GM21526 (cell line): Measurements from ENCODE around the gene TBC1D5.
"Not testable (repeated sequence)": the region's sequence is repeated elsewhere in the genome, so short reads cannot be mapped to it uniquely, and the experiment has no call there.

Experiments
- ATAC-seq: cut with Tn5 transposase; IDR thresholded peaks from one replicate; pipeline ENCODE4 v1.9.1; 2021; ENCODE audit warnings: moderate library complexity; ENCODE audit not compliant: unreplicated experiment, low FRiP score

The TBC1D5 gene

GRCh38 chr3:17555525-17555924 is 186.9 kb downstream of the TBC1D5 start:
- no peak for ATAC-seq

DNA sequence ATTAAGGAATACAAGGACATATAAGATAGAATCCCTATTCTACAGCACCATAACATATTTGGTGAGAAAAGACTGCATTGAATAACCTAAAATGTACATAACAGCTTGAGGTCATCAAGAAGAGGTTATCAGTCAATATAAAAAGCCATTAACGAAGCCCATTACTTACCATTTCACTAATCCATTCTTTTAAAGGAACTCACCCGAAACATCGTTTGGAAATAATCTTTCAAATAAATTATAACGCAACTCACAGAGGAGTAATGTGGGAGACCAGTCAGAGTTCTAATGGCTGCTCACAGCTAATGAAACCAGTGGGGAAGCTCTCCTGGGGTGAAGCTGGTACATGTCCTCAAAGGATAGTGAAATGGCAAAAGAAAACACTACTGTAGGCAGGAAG is 188.4 kb downstream of the TBC1D5 start:
- no peak for ATAC-seq

DNA sequence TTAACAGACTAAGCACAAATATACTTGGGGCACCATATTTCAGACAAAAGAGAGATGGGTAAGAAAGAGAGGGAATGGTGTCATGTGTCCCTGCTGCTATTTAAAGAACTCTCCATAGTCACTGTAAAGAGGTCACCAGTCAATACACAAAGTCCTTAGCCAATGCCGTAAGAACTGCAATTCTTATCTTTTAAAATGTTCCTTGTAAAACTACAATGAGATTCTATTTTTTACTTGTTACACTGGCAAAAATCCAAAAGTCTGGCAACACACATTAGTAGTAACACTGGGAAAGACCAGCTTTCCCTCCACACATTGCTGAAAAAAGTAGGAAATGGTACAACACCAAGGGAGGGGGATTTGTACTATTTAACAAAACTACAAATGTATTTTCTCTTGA is 189.4 kb downstream of the TBC1D5 start:
- no peak for ATAC-seq

DNA sequence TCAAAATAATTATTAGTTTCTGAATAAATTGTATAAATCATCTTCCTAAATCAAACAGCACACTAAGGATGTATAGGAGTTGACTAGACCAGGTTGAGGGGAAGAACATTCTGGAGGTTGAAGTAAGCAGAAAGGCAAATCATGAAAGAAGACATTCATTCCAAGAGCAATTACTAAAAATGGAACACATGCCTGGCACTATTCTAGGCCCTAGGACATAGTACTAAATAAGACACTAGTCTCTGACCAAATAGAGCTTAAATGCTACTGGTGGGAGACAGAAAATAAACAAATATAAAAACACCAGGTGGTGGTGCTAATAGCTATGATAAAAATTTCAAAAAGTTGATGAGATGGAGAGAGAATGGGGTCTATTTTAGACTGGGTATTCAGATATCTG is 190.1 kb downstream of the TBC1D5 start:
- ATAC-seq = no peak

GRCh38 chr3:17551895-17552294 is 190.5 kb downstream of the TBC1D5 start:
- ATAC-seq = no peak

GRCh38 chr3:17551333-17551732 is 191.1 kb downstream of the TBC1D5 start:
- no peak for ATAC-seq

GRCh38 chr3:17550624-17551023 is 191.8 kb downstream of the TBC1D5 start:
- ATAC-seq = no peak

DNA sequence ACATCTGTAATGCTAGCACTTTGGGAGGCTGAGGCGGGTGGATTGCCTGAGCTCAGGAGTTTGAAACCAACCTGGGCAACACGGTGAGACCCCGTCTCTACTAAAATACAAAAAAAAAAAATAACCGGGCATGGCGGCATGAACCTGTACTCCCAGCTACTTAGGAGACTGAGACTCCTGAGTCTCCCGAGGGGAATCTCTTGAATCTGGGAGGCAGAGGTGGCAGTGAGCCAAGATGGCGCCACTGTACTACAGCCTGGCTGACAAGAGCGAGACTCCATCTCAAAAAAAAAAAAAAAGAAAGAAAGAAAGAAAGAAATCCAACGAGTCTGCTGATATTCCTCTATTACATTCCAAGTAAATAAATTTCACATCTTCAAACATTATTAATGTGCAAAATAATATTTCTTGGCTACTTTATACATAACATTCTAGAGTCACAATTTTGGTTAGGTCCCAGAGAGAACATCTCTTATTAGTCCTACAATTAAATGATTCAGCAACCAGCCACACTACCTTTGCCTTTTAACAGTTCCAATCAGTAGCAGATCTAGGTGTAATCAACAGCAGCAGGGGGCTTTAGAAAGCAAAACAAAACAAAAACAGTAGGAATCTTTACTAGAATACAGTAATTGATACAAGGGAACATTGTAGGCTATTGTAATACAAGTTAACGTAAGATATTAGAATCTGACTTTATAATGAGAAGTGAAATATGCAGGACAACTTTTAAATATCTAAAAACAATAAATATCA is 195.8 kb downstream of the TBC1D5 start:
- no peak for ATAC-seq

DNA sequence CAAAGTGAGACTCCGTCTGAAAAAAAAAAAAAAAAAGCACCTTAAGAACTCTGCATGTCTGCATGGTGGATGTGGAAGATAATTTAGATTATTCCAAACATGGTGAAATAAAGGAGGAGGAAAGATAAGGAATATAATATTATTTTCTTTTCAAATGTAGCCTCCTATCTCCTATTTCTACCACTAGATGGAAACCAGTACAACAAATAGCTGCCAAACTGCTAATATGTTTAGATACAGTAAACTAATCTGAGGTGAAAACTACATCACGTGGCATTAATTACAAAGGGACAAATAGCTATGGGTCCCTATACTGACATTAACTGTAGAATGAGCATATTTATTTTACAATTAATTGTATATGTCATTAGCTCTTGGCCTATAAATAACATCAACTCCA is 197.8 kb downstream of the TBC1D5 start:
- no peak for ATAC-seq

GRCh38 chr3:17542591-17542990 is 199.8 kb downstream of the TBC1D5 start:
- ATAC-seq = no peak

GRCh38 chr3:17539436-17539835 is 203.0 kb downstream of the TBC1D5 start:
- ATAC-seq = no peak

DNA sequence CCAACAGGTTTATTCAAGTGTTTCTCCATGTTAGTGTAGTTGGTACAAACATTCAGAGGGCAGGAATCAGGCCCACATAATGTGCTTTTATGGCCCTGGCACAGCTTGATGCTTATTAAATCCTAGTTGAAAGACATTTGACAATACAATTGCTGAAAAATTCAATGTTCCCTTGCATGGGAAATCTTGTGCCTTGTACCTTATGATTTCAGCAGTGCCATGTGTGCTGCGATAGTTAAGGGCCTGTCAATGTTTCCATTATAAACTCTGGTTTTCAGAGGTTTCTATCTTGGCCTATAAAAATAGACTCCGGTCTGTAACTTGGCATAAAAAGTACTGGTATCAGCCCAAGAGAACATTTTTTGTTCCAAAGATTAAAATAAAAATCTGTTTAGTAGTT is 207.2 kb downstream of the TBC1D5 start:
- no peak for ATAC-seq

DNA sequence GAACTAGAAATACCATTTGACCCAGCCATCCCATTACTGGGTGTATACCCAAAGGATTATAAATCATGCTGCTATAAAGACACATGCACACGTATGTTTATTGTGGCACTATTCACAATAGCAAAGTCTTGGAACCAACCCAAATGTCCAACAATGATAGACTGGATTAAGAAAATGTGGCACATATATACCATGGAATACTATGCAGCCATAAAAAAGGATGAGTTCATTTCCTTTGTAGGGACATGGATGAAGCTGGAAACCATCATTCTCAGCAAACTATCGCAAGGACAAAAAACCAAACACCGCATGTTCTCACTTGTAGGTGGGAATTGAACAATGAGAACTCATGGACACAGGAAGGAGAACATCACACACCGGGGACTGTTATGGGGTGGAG is 210.0 kb downstream of the TBC1D5 start:
- not testable (repeated sequence) for ATAC-seq

DNA sequence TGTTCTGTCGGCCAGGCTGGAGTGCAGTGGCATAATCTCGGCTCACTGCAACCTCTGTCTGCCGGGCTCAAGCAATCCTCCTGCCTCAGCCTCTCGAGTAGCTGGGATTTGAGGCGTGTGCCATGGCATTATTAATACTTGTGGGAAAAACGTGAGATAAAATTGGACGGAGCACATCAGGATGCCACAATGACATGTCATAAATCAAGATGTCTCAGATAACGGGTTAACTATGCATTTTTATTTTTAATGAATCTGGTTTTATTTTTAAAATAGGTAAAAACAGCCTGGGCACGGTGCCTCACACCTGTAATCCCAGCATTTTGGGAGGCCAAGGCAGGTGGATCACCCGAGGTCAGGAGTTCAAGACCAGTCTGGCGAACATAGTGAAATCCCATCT is 212.8 kb downstream of the TBC1D5 start:
- ATAC-seq = no peak

DNA sequence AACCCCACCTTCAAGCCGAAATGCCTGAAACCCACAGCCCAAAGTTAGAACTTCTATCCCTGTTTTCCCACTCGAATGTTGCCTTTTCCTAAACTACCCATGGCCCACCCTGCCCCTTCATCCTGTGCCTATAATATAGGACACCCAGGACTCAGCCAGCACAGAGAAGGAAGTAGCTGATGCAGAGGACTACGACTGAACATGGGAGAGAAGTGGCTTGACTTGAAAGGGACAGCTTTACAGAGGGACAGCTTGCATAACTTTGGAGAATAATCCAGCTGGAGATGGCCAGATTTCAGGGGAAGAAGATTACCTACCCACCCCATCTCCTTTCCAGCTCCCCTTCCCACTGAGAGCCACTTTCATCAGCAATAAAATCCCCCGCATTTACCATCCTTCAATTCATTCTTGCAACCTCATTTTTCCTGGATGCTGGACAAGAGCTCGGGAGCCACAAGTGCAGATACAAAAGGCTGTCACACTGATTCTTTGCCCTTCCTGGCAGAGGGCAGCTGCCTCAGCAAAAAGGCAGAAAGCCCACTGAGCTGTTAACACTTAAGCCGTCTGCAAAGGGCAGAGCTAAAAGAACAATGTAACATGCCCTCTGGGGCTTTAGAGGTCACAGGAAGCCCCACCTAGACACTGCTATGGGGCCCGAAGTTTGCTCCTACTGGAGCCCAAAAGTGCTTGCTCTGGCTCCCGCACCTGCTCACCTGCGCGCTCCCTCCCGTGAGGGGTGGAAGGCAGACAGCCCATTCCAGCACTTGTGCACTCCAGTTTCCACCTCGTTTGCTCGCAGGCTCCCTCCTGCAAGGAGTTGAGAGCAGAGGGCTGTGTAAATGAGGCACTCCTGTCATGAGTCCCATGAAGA is 224.0 kb downstream of the TBC1D5 start:
- ATAC-seq = no peak

DNA sequence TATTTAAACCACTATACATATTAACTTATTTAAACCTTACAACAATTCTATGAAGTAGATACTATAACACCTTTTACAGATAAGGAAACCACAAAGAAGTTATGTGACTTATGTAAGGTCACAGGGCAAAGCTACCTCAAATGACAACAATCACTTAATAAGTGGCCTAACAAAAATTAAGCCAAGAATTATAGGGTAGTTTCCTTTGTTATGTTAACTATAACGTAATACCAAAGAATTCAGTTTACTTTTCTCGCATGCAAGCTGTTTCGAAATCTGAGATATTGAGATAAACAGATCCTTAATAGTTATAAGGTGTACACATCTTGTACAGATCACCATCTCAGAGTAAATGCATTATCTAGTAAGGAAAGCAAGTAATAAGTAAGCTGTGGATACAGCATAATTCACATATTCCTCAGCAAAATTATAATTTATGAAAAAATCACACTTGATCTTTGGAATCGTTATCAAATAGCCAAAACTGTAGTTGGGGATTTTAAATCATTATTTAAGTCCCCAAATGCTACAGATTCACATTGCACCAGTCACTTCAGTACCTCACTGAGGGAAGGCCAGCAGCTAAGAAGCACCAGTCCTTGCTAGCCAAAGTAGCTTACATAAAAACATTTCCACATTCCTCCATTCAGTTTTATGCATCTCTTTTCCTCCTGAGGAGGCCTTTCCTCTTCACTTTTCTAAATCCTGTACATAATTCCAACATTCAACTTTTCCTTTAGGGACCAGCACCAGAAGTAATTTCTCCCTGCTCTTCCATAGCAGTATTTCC is 226.8 kb downstream of the TBC1D5 start:
- ATAC-seq = no peak

DNA sequence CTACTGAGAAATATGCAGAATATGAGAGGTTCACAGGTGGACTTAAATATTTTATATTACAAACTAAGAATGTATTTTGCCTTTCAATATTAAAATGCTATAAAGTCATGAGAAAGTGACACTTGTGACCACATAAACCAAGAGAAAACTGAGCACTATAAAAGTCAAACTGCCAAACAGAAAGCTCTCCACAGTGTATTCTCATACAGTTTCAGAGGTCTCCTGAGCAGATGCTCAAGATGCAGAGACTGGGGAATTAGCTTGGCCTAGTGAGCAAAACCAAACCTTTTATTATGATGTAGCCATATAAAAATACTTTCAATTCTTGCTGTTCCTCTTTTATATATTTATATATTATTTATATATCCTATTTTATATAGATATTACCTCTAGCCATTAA is 227.8 kb downstream of the TBC1D5 start:
- no peak for ATAC-seq

GRCh38 chr3:17510265-17510664 is 232.2 kb downstream of the TBC1D5 start:
- ATAC-seq = no peak

- no peak for ATAC-seq
These were observed 234.2 kb downstream of the TBC1D5 start for GRCh38 chr3:17508180-17508752.

- no peak for ATAC-seq
These were observed 235.0 kb downstream of the TBC1D5 start for GRCh38 chr3:17507480-17507879.

- no peak for ATAC-seq
These were observed 236.6 kb downstream of the TBC1D5 start for GRCh38 chr3:17505856-17506255.
